Measurements from ENCODE around the gene FOXP1. TPM values are rescaled to one million over a fixed set of nuclear protein-coding genes. Genes with fewer than 3 reads are reported as not detected.

FOXP1 gene
- total and polyA plus RNA-seq, 2 of the 13 experiments (the other 11 are each of a cell fraction or from before 2014, with no cell fraction given) = 40.4 to 59.0 TPM

DNA sequence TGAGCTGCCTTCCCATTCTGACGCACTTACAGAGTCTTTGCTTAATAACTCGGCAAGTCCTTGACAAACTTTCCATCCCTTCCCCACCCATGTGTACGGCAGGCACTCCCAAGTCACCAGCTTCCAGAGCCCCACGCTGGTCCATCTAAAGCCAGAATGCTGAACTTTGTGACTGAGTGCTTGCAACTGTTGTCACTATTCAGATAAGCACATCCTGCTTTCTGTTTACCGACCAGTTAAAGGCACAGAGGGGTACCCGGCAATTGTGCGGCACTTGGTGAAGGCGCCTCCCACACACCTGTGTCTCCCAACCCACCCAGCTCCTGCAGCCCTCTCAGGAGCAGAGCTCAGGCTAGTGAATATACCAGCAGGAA, 430.6 kb downstream of the FOXP1 start (continued):
- TF ChIP-seq, protein P1, sequence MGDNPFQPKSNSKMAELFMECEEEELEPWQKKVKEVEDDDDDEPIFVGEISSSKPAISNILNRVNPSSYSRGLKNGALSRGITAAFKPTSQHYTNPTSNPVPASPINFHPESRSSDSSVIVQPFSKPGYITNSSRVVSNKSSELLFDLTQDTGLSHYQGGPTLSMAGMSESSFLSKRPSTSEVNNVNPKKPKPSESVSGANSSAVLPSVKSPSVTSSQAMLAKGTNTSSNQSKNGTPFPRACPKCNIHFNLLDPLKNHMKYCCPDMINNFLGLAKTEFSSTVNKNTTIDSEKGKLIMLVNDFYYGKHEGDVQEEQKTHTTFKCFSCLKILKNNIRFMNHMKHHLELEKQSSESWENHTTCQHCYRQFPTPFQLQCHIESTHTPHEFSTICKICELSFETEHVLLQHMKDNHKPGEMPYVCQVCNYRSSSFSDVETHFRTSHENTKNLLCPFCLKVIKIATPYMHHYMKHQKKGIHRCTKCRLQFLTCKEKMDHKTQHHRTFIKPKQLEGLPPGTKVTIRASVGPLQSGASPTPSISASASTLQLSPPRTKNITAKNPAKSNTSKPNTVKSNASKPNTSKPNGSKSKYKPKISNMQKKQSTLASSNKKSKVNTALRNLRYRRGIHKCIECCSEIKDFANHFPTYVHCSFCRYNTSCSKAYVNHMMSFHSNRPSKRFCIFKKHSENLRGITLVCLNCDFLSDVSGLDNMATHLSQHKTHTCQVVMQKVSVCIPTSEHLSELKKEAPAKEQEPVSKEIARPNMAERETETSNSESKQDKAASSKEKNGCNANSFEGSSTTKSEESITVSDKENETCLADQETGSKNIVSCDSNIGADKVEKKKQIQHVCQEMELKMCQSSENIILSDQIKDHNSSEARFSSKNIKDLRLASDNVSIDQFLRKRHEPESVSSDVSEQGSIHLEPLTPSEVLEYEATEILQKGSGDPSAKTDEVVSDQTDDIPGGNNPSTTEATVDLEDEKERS (CRISPR knock-in tag; IDR thresholded peaks at IDR 0.05) = 0 out of 2 replicates have a peak, but pooled peaks have one; percentile 45
- TF ChIP-seq ZKSCAN1 (IDR thresholded peaks at IDR 0.05; ENCODE audit: low read length) (no peak), PHF20 (CRISPR knock-in tag; IDR thresholded peaks at IDR 0.05) (no peak), ZIK1 (CRISPR knock-in tag; IDR thresholded peaks at IDR 0.05; ENCODE audit: borderline replicate concordance, low read depth) (no peak), PAF1 (CRISPR knock-in tag; IDR thresholded peaks at IDR 0.05) (no peak), ZNF296 (CRISPR knock-in tag; conservative IDR thresholded peaks at IDR 0.05) (no peak), KLF9 (CRISPR knock-in tag; IDR thresholded peaks at IDR 0.05; ENCODE audit: low read depth) (no peak), BCL6 (CRISPR knock-in tag; IDR thresholded peaks at IDR 0.05) (peak; percentile 70), ESRRA (CRISPR knock-in tag; IDR thresholded peaks at IDR 0.05; ENCODE audit: low read depth) (peak; percentile 13; the same call in 1 of the 2 replicates), SRSF4 (IDR thresholded peaks at IDR 0.05; ENCODE audit: low read depth, low read length, poor library complexity, severe bottlenecking) (no peak), MAZ (IDR thresholded peaks at IDR 0.05; ENCODE audit: borderline replicate concordance, low read depth, low read length) (no peak), MAZ (CRISPR knock-in tag; IDR thresholded peaks at IDR 0.05; ENCODE audit: low read depth) (no peak)
- TF ChIP-seq, protein P2, sequence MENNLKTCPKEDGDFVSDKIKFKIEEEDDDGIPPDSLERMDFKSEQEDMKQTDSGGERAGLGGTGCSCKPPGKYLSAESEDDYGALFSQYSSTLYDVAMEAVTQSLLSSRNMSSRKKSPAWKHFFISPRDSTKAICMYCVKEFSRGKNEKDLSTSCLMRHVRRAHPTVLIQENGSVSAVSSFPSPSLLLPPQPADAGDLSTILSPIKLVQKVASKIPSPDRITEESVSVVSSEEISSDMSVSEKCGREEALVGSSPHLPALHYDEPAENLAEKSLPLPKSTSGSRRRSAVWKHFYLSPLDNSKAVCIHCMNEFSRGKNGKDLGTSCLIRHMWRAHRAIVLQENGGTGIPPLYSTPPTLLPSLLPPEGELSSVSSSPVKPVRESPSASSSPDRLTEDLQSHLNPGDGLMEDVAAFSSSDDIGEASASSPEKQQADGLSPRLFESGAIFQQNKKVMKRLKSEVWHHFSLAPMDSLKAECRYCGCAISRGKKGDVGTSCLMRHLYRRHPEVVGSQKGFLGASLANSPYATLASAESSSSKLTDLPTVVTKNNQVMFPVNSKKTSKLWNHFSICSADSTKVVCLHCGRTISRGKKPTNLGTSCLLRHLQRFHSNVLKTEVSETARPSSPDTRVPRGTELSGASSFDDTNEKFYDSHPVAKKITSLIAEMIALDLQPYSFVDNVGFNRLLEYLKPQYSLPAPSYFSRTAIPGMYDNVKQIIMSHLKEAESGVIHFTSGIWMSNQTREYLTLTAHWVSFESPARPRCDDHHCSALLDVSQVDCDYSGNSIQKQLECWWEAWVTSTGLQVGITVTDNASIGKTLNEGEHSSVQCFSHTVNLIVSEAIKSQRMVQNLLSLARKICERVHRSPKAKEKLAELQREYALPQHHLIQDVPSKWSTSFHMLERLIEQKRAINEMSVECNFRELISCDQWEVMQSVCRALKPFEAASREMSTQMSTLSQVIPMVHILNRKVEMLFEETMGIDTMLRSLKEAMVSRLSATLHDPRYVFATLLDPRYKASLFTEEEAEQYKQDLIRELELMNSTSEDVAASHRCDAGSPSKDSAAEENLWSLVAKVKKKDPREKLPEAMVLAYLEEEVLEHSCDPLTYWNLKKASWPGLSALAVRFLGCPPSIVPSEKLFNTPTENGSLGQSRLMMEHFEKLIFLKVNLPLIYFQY (CRISPR knock-in tag; IDR thresholded peaks at IDR 0.05; ENCODE audit: borderline replicate concordance) = no peak
- TF ChIP-seq, protein P3, sequence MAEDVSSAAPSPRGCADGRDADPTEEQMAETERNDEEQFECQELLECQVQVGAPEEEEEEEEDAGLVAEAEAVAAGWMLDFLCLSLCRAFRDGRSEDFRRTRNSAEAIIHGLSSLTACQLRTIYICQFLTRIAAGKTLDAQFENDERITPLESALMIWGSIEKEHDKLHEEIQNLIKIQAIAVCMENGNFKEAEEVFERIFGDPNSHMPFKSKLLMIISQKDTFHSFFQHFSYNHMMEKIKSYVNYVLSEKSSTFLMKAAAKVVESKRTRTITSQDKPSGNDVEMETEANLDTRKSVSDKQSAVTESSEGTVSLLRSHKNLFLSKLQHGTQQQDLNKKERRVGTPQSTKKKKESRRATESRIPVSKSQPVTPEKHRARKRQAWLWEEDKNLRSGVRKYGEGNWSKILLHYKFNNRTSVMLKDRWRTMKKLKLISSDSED (CRISPR knock-in tag; IDR thresholded peaks at IDR 0.05) = no peak
- TF ChIP-seq, protein P4, sequence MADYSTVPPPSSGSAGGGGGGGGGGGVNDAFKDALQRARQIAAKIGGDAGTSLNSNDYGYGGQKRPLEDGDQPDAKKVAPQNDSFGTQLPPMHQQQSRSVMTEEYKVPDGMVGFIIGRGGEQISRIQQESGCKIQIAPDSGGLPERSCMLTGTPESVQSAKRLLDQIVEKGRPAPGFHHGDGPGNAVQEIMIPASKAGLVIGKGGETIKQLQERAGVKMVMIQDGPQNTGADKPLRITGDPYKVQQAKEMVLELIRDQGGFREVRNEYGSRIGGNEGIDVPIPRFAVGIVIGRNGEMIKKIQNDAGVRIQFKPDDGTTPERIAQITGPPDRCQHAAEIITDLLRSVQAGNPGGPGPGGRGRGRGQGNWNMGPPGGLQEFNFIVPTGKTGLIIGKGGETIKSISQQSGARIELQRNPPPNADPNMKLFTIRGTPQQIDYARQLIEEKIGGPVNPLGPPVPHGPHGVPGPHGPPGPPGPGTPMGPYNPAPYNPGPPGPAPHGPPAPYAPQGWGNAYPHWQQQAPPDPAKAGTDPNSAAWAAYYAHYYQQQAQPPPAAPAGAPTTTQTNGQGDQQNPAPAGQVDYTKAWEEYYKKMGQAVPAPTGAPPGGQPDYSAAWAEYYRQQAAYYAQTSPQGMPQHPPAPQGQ (CRISPR knock-in tag; IDR thresholded peaks at IDR 0.05; ENCODE audit: borderline replicate concordance) = no peak
- TF ChIP-seq, protein P5, sequence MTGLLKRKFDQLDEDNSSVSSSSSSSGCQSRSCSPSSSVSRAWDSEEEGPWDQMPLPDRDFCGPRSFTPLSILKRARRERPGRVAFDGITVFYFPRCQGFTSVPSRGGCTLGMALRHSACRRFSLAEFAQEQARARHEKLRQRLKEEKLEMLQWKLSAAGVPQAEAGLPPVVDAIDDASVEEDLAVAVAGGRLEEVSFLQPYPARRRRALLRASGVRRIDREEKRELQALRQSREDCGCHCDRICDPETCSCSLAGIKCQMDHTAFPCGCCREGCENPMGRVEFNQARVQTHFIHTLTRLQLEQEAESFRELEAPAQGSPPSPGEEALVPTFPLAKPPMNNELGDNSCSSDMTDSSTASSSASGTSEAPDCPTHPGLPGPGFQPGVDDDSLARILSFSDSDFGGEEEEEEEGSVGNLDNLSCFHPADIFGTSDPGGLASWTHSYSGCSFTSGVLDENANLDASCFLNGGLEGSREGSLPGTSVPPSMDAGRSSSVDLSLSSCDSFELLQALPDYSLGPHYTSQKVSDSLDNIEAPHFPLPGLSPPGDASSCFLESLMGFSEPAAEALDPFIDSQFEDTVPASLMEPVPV (CRISPR knock-in tag; IDR thresholded peaks at IDR 0.05) = no peak
